Endodermal cell (in vitro differentiated cells): ENCODE results near the gene SINHCAF. TPM values are rescaled to one million over a fixed set of nuclear protein-coding genes. Genes with fewer than 3 reads are reported as not detected.

Experiments used
- DNase-seq: peaks from one replicate; pipeline ENCODE4 v3.0.0-alpha.2; 2017
- H3K27ac ChIP-seq: 2 replicates; pipeline ENCODE4 v1.5.1; 2013; ENCODE audit warnings: mild to moderate bottlenecking, low read depth, low read length, moderate library complexity
- H3K27me3 ChIP-seq: 2 replicates; pipeline ENCODE4 v1.6.1; 2013; ENCODE audit warnings: mild to moderate bottlenecking, low read length, moderate library complexity; ENCODE audit not compliant: insufficient read depth, control insufficient read depth, poor library complexity, severe bottlenecking
- H3K36me3 ChIP-seq: 2 replicates; pipeline ENCODE4 v1.7.0; 2013; ENCODE audit warnings: mild to moderate bottlenecking, low read length, moderate library complexity; ENCODE audit not compliant: control insufficient read depth, insufficient read depth
- H3K4me1 ChIP-seq: one replicate; pipeline ENCODE4 v1.7.0; 2013; ENCODE audit warnings: low read length; ENCODE audit not compliant: control insufficient read depth, insufficient read depth
- H3K4me3 ChIP-seq: 2 replicates; pipeline ENCODE4 v1.5.1; 2013; ENCODE audit warnings: mild to moderate bottlenecking, low read length, moderate library complexity
- H3K9ac ChIP-seq: 2 replicates; pipeline ENCODE4 v1.6.1; 2013; ENCODE audit warnings: mild to moderate bottlenecking, low read length, moderate library complexity; ENCODE audit not compliant: poor library complexity, severe bottlenecking; ENCODE audit errors: extremely low read depth
- H3K9me3 ChIP-seq: 2 replicates; pipeline ENCODE4 v1.6.1; 2013; ENCODE audit warnings: mild to moderate bottlenecking, low read length, moderate library complexity; ENCODE audit not compliant: control insufficient read depth
- H3K27ac Mint-ChIP-seq: 2 replicates; pipeline ENCODE4 v1.8.0; 2020; ENCODE audit warnings: mixed read lengths
- H3K27me3 Mint-ChIP-seq: 2 replicates; pipeline ENCODE4 v1.8.0; 2021; ENCODE audit warnings: mild to moderate bottlenecking, mixed read lengths; ENCODE audit not compliant: insufficient read depth
- H3K36me3 Mint-ChIP-seq: 2 replicates; pipeline ENCODE4 v1.8.0; 2020; ENCODE audit warnings: low read depth, mixed read lengths
- H3K4me1 Mint-ChIP-seq: 2 replicates; pipeline ENCODE4 v1.8.0; 2020; ENCODE audit warnings: mixed read lengths
- H3K4me3 Mint-ChIP-seq: 2 replicates; pipeline ENCODE4 v1.8.0; 2020; ENCODE audit warnings: mild to moderate bottlenecking, moderate library complexity, mixed read lengths
- H3K9me3 Mint-ChIP-seq: 2 replicates; pipeline ENCODE4 v1.8.0; 2020; ENCODE audit warnings: mild to moderate bottlenecking, mixed read lengths
- WGBS, 2 experiments: methylation state at CpG; one replicate each; pipeline versions ENCODE4 v1.1.5 to v1.1.7; 2013; ENCODE audit warnings: missing lambda C conversion rate in 2 of 2, mixed read lengths in 1 of 2; ENCODE audit not compliant: insufficient coverage in 1 of 2, insufficient read length in 1 of 2; 5-methylcytosine and 5-hydroxymethylcytosine counted together
- total RNA-seq, 2 donors: library from RNA; stranded (reverse); fragmentation: NEBNext Ultra II Directional in 1 of 2; extraction: Animal tissue kit (Norgen Biotek cat#: 25700) in 1 of 2; gene quantifications; 2 replicates in 1 of 2; 3 replicates in 1 of 2; pipeline ENCODE4 v1.2.1, GENCODE V29; 2021
- TF ChIP-seq, protein P1 (sequence below): fragments of 200-600 bp; sonication (generic); conservative IDR thresholded peaks from 2 replicates; pipeline ENCODE4 v1.5.0; 2021; ENCODE audit warnings: antibody characterized with exemption, mild to moderate bottlenecking

Gene SINHCAF
- total RNA-seq, 2 donors from 2014 or later = 323 to 779 TPM

DNA sequence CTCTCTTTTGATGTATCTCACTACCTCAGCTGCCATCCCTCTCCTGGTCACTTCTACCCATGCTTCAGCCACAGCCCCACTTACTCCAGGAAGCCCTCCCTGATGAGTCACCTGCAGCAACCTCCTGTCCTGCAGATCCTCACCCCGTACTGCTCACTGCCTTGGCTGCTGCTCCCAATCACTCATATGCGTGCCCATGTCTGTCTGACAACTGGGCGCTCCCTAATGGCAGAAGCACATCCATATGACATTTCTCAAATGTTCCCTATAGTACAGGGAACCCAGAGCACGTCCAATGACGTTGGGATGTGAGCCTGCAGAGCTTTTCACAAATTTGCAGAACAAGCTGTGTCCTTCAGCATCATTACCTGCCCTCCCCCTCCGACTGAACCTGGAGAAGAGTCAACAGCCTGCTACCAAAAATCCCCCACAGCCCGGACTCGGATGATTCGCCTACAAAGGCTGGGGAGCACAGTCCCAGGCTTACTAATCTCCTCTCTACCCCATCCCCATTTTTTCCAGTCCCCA lies 90.0 kb downstream of the SINHCAF start:
- H3K27ac Mint-ChIP-seq = no peak overlapping the region
- peaks cover 45% of the 10 kb centered on the region for H3K27me3 Mint-ChIP-seq
- Histone ChIP-seq H3K27ac (no peak overlapping the region), H3K9ac (no peak overlapping the region), H3K27me3 (no peaks in the 10 kb centered on the region), H3K9me3 (peaks cover 6% of the 10 kb centered on the region), H3K4me3 (no peak overlapping the region), H3K4me1 (peaks cover 6% of the 10 kb centered on the region), H3K36me3 (no peaks in the 10 kb centered on the region)
- WGBS, 2 experiments = 84 to 90% methylated on average over 9 of the region's 9 CpGs
- no peaks in the 10 kb centered on the region for H3K36me3 Mint-ChIP-seq
- no peak overlapping the region for H3K4me3 Mint-ChIP-seq
- H3K9me3 Mint-ChIP-seq = no peaks in the 10 kb centered on the region
- peaks cover 31% of the 10 kb centered on the region for H3K4me1 Mint-ChIP-seq
- DNase-seq = peak; percentile 46
- TF ChIP-seq, protein P1, sequence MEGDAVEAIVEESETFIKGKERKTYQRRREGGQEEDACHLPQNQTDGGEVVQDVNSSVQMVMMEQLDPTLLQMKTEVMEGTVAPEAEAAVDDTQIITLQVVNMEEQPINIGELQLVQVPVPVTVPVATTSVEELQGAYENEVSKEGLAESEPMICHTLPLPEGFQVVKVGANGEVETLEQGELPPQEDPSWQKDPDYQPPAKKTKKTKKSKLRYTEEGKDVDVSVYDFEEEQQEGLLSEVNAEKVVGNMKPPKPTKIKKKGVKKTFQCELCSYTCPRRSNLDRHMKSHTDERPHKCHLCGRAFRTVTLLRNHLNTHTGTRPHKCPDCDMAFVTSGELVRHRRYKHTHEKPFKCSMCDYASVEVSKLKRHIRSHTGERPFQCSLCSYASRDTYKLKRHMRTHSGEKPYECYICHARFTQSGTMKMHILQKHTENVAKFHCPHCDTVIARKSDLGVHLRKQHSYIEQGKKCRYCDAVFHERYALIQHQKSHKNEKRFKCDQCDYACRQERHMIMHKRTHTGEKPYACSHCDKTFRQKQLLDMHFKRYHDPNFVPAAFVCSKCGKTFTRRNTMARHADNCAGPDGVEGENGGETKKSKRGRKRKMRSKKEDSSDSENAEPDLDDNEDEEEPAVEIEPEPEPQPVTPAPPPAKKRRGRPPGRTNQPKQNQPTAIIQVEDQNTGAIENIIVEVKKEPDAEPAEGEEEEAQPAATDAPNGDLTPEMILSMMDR = no peak

GRCh38 chr12:31234955-31235867 lies 90.7 kb downstream of the SINHCAF start:
- TF ChIP-seq, protein P1 = peak; percentile 82
- Histone ChIP-seq H3K9me3 (peaks cover 6% of the 10 kb centered on the region), H3K4me3 (no peak overlapping the region)

GRCh38 chr12:31234053-31234840 lies 91.7 kb downstream of the SINHCAF start:
- peaks cover 6% of the 10 kb centered on the region for H3K9me3 ChIP-seq
- no peaks in the 10 kb centered on the region for H3K36me3 ChIP-seq
- Mint-ChIP-seq H3K36me3 (no peaks in the 10 kb centered on the region), H3K4me1 (peaks cover 30% of the 10 kb centered on the region), H3K27ac (no peak overlapping the region), H3K4me3 (no peak overlapping the region), H3K9me3 (no peaks in the 10 kb centered on the region), H3K27me3 (peaks cover 44% of the 10 kb centered on the region)
- peaks cover 6% of the 10 kb centered on the region for H3K4me1 ChIP-seq
- no peaks in the 10 kb centered on the region for H3K27me3 ChIP-seq
- no peak overlapping the region for H3K27ac ChIP-seq
- no peak overlapping the region for H3K4me3 ChIP-seq
- H3K9ac ChIP-seq = no peak overlapping the region
- WGBS, 2 experiments = 78 to 79% methylated on average over 11 to 14 of the region's 14 CpGs
- DNase-seq = peak; percentile 44
- TF ChIP-seq, protein P1 = no peak

More at GRCh38 chr12:31234955-31235867, 90.7 kb downstream of the SINHCAF start:
- peaks cover 44% of the 10 kb centered on the region for H3K27me3 Mint-ChIP-seq
- Histone ChIP-seq H3K36me3 (no peaks in the 10 kb centered on the region), H3K9ac (no peak overlapping the region), H3K27me3 (no peaks in the 10 kb centered on the region), H3K4me1 (peaks cover 6% of the 10 kb centered on the region), H3K27ac (no peak overlapping the region)
- 63 to 67% methylated on average over 10 to 12 of the region's 12 CpGs for WGBS, 2 experiments
- H3K27ac Mint-ChIP-seq = no peak overlapping the region
- H3K4me1 Mint-ChIP-seq = peaks cover 26% of the 10 kb centered on the region
- H3K36me3 Mint-ChIP-seq = no peaks in the 10 kb centered on the region
- peak; percentile 91 for DNase-seq
- H3K9me3 Mint-ChIP-seq = no peaks in the 10 kb centered on the region
- H3K4me3 Mint-ChIP-seq = no peak overlapping the region
